ENCODE measurements around the gene FGFR3.

The FGFR3 gene

DNA sequence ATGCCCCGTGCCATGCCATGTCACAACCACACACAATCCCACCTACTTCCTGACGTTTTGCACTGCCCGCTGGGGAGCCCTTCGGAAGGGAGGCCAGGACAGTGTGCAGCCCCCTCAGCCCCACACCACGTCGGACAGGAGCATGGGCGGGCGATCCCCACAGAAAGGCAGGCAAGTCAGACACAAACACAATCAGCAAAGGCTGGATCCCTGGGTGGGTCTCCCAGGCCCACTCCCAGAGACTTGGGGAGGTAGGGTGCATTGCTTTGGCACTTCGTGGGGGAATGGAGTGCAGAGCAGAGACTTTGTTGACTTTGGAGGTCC, 48.8 kb downstream of the FGFR3 start:
- TF ChIP-seq, protein P1, sequence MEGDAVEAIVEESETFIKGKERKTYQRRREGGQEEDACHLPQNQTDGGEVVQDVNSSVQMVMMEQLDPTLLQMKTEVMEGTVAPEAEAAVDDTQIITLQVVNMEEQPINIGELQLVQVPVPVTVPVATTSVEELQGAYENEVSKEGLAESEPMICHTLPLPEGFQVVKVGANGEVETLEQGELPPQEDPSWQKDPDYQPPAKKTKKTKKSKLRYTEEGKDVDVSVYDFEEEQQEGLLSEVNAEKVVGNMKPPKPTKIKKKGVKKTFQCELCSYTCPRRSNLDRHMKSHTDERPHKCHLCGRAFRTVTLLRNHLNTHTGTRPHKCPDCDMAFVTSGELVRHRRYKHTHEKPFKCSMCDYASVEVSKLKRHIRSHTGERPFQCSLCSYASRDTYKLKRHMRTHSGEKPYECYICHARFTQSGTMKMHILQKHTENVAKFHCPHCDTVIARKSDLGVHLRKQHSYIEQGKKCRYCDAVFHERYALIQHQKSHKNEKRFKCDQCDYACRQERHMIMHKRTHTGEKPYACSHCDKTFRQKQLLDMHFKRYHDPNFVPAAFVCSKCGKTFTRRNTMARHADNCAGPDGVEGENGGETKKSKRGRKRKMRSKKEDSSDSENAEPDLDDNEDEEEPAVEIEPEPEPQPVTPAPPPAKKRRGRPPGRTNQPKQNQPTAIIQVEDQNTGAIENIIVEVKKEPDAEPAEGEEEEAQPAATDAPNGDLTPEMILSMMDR (IDR thresholded peaks at IDR 0.05), result no peak

DNA sequence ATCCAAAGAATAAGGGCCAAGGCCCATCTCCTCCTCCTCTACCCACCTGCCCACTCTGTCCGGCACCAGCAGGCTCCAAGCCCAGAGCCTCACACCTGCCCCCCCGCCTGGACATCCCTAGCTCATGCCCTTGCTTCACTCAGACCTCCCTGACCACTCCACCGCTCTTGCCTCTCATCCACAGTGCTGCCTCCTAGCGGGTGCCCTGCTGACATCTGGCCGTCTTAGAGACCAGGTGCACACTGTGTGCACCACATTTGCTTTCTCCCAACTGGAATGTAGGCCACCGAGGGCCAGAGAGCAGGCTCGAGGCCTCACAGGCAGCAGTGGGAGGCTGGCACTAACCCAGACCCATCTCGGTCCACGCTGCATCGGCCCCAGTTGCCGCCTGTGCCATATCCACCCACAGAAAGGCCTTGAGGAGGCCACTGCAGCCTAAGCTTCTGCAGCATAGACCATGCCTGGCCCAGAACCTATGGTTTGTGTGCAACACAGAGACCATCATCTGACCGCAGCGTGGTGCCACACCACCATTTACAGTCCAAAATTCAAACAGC, 49.3 kb downstream of the FGFR3 start:
- TF ChIP-seq, protein P1 (IDR thresholded peaks at IDR 0.05), result no peak

DNA sequence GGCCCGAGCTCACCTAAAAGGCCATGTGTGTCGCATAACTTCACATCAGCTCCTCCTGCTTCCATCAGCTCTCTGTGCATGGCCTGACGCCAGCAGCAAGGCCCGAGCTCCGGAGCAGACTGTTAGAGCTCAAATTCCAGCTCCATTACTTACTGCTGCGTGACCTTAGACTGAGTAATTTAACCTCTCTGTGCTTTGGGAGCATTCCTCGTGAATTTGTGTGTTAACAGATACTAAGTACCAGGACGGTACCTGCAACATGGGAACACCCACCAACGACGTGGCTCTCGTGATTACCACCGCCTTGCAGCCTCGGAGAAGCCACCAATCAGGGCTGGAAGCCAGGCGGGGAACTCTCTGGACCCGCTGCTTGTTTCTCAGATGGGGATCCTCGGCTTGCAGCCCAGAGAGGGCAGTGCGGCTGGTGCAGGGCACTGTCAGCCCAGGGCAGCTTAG, 49.9 kb downstream of the FGFR3 start:
- TF ChIP-seq, protein P1 (IDR thresholded peaks at IDR 0.05), result no peak

DNA sequence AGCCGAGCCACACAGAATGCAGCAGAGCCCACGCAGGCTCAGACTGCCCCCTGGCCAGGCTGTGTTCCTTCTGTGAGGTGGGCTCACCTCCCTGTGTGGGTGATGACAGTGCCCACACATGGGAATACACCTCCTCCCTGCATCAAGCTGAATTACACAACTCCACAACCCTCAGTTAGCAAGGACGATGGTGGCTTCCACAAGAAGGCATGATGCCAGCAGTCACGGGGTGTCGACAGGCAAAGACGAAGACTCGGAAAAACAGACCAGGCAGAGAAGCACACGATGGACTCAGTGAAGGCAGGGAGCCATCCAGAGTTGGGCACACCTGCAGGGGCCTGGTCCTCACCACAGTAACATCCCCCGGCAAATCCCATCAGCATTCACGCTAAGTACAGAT, 50.8 kb downstream of the FGFR3 start:
- TF ChIP-seq, protein P1 (IDR thresholded peaks at IDR 0.05), result no peak

DNA sequence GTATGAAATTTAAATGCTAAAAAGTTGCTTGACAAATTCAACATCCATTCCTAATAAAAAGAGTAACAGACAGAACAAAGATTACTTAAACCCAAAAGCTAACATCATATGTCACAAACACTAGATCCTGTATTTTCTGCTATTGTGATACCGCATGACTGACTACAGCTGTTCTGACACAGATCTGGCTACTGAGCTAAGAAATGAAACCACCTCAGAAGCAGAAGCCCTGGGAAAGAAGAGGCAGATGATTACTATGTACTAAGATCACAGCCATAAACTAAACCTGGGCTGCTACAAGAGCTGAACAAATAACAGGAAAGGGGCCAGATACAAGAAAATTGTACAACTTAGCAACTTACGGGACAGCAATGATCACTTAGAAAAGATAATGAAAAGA, 53.5 kb downstream of the FGFR3 start:
- TF ChIP-seq, protein P1 (IDR thresholded peaks at IDR 0.05), result no peak

DNA sequence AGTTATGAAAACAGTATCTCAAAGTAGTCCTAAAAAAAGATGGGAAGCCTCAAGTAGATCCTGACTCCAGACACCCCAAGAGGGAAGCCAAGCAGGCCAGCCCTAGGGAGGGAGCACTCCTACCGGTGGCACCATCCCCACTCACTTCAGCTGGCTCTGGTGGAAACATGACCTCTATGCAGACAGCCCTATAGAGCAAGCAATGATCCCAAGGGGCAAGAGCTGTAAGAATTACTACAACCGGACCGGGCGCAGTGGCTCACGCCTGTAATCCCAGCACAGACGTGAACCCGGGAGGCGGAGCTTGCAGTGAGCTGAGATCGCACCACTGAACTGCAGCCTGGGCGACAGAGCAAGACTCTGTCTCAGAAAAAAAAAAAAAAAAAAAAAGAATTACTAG, 57.2 kb downstream of the FGFR3 start:
- TF ChIP-seq, protein P1 (IDR thresholded peaks at IDR 0.05), result no peak

DNA sequence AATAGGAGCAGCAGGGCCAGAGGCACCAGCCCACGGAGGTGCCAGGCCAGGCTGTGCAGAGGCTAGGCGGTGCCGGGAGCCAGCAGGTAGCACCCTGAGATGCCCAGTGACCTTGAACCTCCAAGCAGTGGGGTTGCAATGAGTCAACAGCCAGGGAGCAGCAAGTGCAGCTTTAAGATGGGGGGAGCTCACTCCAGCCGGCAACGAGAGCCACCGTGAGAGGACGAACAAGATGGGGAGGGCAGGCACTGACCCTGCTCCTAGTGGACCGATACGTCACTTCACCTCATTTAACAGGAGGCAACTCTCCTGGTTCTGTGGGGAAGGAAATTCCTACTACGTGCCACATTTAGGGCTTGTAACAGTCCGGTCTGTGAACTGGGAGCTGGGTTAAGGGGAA, 58.1 kb downstream of the FGFR3 start:
- TF ChIP-seq, protein P1 (IDR thresholded peaks at IDR 0.05), result no peak

All from LNCAP (cell line).